HG02970 (cell line): Measurements from ENCODE around the gene STARD3.
A peak's percentile ranks its signal among the peaks of the same experiment; 100 is the strongest.
"Not testable (repeated sequence)": the region's sequence is repeated elsewhere in the genome, so short reads cannot be mapped to it uniquely, and the experiment has no call there.

Experiments
- ATAC-seq: cut with Tn5 transposase; IDR thresholded peaks from one replicate; pipeline ENCODE4 v1.9.1; 2021; ENCODE audit warnings: mild to moderate bottlenecking, moderate library complexity, moderate number of reproducible peaks; ENCODE audit not compliant: unreplicated experiment, low FRiP score

STARD3 gene

GRCh38 chr17:39636927-39637736 lies at the start of gene STARD3:
Gene STARD3, plus strand, starts transcription at chr17:39637144. Its CDS starts 16,388 bp downstream, at chr17:39653532.
- ATAC-seq: peak; percentile 76

GRCh38 chr17:39590180-39590579 lies 46.8 kb upstream of the STARD3 start:
- ATAC-seq: not testable (repeated sequence)

- ATAC-seq: no peak
Measured at GRCh38 chr17:39591958-39592954, 44.7 kb upstream of the STARD3 start.

GRCh38 chr17:39593371-39593770 lies 43.6 kb upstream of the STARD3 start:
- no peak for ATAC-seq

- ATAC-seq: no peak
Measured at GRCh38 chr17:39595294-39595693, 41.6 kb upstream of the STARD3 start.

GRCh38 chr17:39595928-39596510 lies 40.9 kb upstream of the STARD3 start:
- ATAC-seq: no peak

- ATAC-seq: no peak
Measured at GRCh38 chr17:39596543-39597267, 40.2 kb upstream of the STARD3 start.

GRCh38 chr17:39597372-39598046 lies 39.4 kb upstream of the STARD3 start:
- ATAC-seq: no peak

- no peak for ATAC-seq
Measured at GRCh38 chr17:39598047-39598481, 38.9 kb upstream of the STARD3 start.

GRCh38 chr17:39598630-39599003 lies 38.3 kb upstream of the STARD3 start:
- no peak for ATAC-seq

- ATAC-seq: no peak
Measured at GRCh38 chr17:39599004-39599664, 37.8 kb upstream of the STARD3 start.

- ATAC-seq: no peak
Measured at GRCh38 chr17:39599665-39600231, 37.2 kb upstream of the STARD3 start.

- no peak for ATAC-seq
Measured at GRCh38 chr17:39600288-39600996, 36.5 kb upstream of the STARD3 start.

- no peak for ATAC-seq
Measured at GRCh38 chr17:39600997-39601597, 35.8 kb upstream of the STARD3 start.

- ATAC-seq: no peak
Measured at GRCh38 chr17:39601758-39602532, 35.0 kb upstream of the STARD3 start.

GRCh38 chr17:39602533-39603303 lies 34.2 kb upstream of the STARD3 start:
- ATAC-seq: no peak
